Iris pigment epithelial cell (primary cell): ENCODE results near the gene NCOA6.
A peak's percentile ranks its signal among the peaks of the same experiment; 100 is the strongest.
"Not testable (repeated sequence)": the region's sequence is repeated elsewhere in the genome, so short reads cannot be mapped to it uniquely, and the experiment has no call there.

Experiments
- DNase-seq: peaks from one replicate; pipeline ENCODE4 v3.0.0-alpha.2; 2011; ENCODE audit warnings: low read depth

The NCOA6 gene

DNA sequence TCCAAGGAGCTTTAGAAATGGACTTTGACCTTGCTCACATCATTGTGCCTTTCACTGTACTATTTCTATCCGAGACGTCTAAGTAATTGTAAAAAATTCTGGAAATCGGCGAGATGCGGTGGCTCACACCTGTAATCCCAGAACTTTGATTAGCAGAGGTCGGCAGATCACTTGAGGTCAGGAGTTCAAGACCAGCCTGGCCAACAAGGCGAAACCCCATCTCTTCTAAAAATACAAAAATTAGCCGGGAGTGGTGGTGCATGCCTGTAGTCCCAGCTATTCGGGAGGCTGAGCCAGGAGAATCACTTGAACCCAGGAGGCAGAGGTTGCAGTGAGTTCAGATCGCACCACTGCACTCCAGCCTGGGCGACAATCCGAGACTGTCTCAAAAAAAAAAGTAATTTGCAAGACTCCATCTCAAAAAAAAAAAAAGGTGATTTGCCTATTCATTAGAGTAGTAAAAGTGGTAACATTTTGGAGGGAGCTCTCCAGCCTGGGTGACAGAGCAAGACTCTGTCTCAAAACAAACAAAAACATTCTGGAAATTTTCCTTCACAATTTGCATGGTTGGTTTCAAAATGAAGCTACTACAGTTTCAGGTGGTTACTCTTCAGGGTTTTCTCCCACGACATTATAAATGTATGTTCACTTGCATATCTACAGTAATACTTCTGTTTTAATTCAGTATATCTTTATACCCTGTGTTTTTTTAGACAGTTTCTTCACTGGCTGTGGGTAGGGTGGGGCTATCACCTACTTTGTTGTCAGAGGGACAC, 106.0 kb downstream of the NCOA6 start:
- not testable (repeated sequence) for DNase-seq

DNA sequence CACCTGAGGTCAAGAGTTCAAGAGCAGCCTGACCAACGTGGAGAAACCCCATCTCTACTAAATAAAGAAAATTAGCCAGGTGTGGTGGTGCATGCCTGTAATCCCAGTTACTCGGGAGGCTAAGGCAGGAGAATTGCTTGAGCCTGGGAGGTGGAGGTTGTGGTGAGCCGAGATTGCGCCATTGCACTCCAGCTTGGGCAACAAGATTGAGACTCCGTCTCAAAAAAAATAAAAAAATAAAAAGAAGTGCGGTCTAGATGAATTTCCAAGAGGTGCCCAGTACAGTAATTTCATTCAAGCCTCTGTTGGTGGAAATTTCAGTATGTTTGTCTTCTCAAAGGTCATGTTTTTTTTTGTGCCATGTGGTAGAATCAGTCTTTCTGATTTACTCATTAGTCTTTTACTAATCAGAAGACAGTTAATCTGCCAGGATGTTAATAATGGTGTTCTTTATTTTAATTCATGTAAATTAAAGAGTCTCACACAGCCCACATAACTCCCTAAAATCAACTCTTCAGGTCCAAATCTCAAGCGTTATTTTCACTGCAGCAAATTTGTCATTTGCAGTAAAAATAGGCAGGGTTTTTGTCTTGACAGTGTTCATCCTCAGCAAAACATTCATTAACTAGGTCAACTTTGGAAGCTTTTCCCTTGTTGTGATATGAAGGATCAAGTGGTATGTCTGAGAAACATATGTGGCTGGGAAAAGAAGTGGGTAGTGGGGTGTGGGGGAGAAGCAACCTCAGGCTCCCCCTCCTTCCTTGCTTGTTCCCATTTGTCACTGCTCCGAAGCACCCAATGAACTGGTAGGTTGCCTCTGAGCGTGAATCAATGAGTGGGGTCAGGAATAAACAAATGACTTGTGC, 108.0 kb downstream of the NCOA6 start:
- no peak for DNase-seq

DNA sequence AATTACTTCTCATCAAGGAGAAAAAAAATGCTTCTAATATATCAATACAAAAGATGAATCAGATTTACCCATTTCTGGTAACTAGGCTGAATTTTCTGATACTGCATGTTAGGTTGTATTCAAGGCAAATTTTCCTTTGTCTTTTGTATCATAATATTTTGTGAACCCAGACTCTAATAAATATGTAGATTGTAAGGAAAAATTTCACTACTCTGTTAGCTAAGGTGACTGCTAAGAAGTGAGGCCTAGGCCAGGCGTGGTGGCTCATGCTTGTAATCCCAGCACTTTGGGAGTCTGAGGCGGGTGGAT, 108.6 kb downstream of the NCOA6 start:
- no peak for DNase-seq

- DNase-seq: no peak
Observed at GRCh38 chr20:34715384-34715783, 110.1 kb downstream of the NCOA6 start.

DNA sequence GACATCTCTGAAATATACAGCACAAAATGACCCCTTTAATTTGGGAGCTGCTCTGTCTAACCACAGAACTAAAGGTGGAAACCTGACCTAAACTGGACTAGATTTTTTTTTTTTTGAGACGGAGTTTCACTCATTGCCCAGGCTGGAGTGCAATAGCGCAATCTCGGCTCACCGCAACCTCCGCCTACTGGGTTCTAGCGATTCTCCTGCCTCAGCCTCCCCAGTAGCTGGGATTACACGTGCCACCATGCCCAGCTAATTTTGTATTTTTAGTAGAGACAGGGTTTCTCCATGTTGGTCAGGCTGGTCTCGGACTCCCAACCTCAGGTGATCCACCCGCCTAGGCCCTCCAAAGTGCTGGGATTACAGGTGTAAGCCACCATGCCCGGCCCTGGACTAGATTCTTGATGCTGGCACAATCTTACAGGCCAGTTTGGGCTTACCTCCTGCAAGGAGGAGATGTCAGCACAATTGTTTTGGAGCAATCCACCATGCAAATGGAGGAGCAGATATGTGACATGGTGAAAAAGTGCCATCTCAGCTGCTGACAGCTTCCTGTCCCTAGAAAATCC, 111.4 kb downstream of the NCOA6 start:
- not testable (repeated sequence) for DNase-seq

DNA sequence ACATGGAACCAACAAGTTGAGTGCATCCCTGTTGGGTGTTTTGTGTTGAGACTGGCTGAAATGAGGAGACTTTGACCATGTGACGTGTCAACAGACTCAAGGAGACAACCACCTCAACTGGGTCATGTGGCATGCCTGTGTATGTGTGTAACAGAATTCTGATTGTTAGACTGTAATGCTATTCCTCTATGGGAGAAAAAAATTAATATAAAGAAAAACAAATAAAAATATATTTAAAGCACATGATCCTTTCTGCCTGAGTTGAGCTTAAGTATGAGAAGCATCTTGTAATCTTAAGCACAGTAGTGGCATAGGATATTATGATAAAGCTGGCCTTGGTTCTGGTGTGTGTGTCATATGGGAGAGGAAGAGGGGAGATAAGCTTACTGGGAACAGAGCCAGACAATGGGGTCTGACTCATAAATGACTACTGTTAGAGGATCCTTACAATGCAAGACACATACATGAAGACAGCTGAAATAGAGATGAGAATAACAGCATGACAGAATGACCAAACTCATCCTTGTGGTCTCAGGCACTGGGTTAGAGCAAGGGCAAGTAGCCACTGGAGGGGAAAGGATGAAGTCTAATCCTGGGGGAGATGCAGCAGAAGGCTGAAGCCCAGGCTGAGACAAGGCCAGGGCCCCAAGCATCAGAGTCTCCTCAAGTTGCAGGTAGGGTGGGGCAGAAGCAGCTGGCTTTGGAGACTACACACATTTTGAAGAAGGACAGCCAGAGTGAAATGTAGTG, 112.1 kb downstream of the NCOA6 start:
- peak; percentile 100 for DNase-seq

GRCh38 chr20:34712525-34713192, 112.8 kb downstream of the NCOA6 start:
- DNase-seq: no peak

DNA sequence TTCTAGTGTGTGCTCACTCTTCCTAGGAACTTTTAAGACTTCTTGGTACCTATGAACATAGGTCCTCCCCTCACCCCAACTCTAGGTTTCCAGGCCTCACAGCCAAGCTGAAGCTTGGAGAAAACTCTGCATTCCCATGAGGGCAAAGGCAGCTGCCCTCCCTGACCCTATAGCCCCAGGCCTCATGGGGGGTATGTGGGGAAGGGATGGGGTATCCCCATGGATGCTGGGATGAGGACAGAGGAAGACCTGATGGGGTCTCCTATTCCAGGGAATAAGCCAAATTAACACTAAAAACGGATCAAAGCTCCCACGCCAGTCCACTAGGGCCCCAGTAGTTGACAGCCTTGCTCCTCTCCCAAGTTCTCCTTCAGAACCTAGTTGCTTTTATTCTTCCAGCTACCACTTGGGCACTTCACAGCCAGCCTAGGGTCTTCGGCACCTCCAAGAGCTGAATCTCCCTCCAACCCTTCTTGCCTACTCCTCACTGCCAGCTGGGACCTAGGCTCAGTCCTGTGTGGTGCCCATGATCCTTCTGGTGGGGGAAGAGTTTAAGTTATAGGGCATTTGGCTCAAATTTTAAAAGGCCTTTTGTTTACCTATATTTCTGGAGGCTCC, 113.5 kb downstream of the NCOA6 start:
- DNase-seq: no peak

- no peak for DNase-seq
Observed at GRCh38 chr20:34710861-34711574, 114.4 kb downstream of the NCOA6 start.

- DNase-seq: no peak
Observed at GRCh38 chr20:34710568-34710839, 114.9 kb downstream of the NCOA6 start.

GRCh38 chr20:34709831-34710567, 115.5 kb downstream of the NCOA6 start:
- peak; percentile 65 for DNase-seq

DNA sequence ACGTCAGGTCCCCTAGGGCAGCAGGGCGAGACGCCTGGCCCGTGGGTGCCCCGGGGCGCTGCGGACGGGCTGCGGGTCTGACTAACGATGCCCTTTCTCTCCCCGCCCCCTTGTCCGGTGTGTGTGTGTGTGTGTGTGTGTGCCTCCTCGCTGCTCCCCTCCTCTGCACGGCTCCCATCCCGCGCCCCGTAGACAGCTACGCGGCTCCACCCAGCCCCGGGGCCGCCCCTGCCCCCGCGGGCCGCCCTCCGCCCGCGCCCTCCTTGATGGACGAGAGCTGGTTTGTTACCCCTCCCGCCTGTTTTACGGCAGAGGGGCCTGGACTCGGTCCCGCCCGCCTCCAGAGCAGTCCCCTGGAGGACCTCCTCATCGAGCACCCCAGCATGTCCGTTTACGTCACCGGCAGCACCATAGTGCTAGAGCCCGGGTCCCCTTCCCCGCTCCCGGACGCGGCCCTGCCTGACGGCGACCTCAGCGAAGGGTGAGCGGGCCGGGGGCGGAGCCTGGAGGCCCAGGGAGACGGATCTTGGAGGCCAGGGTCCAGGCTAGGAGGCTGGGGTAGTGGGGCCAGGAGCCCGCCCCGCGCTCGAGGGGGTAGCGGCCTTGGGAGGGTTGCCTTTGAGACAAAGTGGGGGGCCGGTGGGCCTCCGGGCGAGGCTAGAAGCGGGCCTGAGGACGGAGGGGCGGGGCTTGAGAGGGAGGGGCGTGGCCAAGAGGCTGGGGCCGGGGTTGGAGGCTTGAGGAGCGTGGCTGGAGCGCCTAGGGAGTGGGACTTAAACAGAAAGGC, 116.2 kb downstream of the NCOA6 start:
- DNase-seq: peak; percentile 83

GRCh38 chr20:34708621-34709043, 116.8 kb downstream of the NCOA6 start:
- DNase-seq: peak; percentile 43

- no peak for DNase-seq
Observed at GRCh38 chr20:34706912-34707784, 118.3 kb downstream of the NCOA6 start.

DNA sequence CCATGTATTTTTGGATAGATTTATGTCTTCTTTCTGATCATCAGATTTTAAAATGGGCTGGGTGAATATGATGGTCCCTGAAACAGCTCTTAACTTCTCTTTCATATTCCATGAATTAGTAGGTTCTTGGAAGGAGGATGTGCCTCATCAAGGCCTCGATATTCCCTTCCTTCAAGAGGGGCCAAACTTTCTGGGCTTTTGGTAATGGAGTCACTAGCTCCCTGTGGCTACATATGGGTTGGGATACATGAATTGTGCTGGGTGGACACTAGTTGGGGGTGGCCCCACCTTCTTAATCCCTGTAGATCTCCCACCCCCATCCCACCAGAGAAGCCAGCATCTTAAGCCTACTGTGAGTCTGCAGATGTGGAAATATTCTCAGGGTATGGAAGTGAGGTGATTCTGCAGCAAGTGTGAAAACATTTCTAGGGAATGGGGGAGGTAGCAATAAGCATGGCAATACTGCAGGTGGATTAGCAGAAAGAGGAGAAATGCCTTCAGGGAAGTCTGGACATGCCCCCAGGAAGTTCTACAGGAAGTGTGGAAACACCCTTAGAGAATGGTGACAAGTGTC, 119.1 kb downstream of the NCOA6 start:
- no peak for DNase-seq

GRCh38 chr20:34705397-34706301, 119.8 kb downstream of the NCOA6 start:
- peak; percentile 53 for DNase-seq

DNA sequence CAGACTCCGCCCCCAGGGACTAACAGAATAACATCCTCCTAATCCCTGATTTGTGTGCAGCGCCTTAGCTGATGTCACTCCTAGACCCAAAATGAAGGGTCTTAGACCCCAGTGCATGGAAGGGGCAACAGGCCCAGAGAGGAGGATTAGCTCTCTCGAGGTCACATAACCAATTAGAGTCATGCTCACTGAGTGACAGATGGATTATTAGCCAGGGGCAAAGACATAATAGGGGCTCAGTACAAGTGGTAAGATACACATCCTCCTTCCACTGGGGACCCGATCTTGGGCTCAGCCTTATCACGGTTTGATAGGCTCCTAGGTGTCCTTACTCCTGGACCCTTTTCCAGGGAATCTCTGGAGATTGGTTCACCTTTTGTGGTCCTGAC, 120.4 kb downstream of the NCOA6 start:
- no peak for DNase-seq
